Cerebellar nuclear complex (tissue), 1 donor: ENCODE data around the gene NCBP2L.

Source experiments
- DNase-seq, 2 experiments: peaks; one replicate each; lab custom pipeline; 2025; lab: John Stamatoyannopoulos, UW

NCBP2L gene

GRCh38 chrX:107752714-107753113 lies 24.8 kb upstream of the NCBP2L start:
- no peak for DNase-seq

GRCh38 chrX:107753187-107753586 lies 24.3 kb upstream of the NCBP2L start:
- no peak for DNase-seq

GRCh38 chrX:107755721-107756120 lies 21.8 kb upstream of the NCBP2L start:
- DNase-seq = no peak

- no peak for DNase-seq
Observed at GRCh38 chrX:107758231-107758766, 19.2 kb upstream of the NCBP2L start.

- DNase-seq = no peak
Observed at GRCh38 chrX:107760304-107761077, 17.0 kb upstream of the NCBP2L start.

- DNase-seq = no peak
Observed at GRCh38 chrX:107763647-107764046, 13.9 kb upstream of the NCBP2L start.

GRCh38 chrX:107764845-107765608 lies 12.5 kb upstream of the NCBP2L start:
- no peak for DNase-seq

- no peak for DNase-seq
Observed at GRCh38 chrX:107766470-107767150, 10.9 kb upstream of the NCBP2L start.

- no peak for DNase-seq
Observed at GRCh38 chrX:107768051-107768450, 9.5 kb upstream of the NCBP2L start.

GRCh38 chrX:107769581-107770317 lies 7.8 kb upstream of the NCBP2L start:
- no peak for DNase-seq

GRCh38 chrX:107773206-107773605 lies 4.3 kb upstream of the NCBP2L start:
- no peak for DNase-seq

- no peak for DNase-seq
Observed at GRCh38 chrX:107773906-107774435, 3.6 kb upstream of the NCBP2L start.

GRCh38 chrX:107775000-107775733 lies 2.4 kb upstream of the NCBP2L start:
- DNase-seq = no peak

- peak in 1 of 2 experiments; percentile 29 for DNase-seq
Observed at GRCh38 chrX:107775734-107776511, 1.6 kb upstream of the NCBP2L start, which contains the start of gene TSC22D3. TSC22D3 (minus strand) TSS chrX:107775787; CDS start chrX:107775419, 368 bp downstream.

- DNase-seq = peak in 1 of 2 experiments; percentile 72
Observed at GRCh38 chrX:107776649-107777535, 641 bp upstream of the NCBP2L start.

GRCh38 chrX:107780525-107780924 lies 3.0 kb downstream of the NCBP2L start:
- no peak for DNase-seq

- no peak for DNase-seq
Observed at GRCh38 chrX:107787827-107788226, 10.3 kb downstream of the NCBP2L start.

GRCh38 chrX:107804427-107804826 lies 26.9 kb downstream of the NCBP2L start:
- DNase-seq = no peak

- DNase-seq = no peak
Observed at GRCh38 chrX:107805179-107805578, 27.6 kb downstream of the NCBP2L start.
